ENCODE data around the gene AAK1.

GRCh38 chr2:69579536-69579935 is 64.0 kb downstream of the AAK1 start:
- TF ChIP-seq CTCF (IDR thresholded peaks at IDR 0.05; ENCODE audit: insufficient read depth, low read length, poor library complexity, severe bottlenecking) (no peak), EZH2phosphoT487 (conservative IDR thresholded peaks at IDR 0.05; ENCODE audit: low read length) (no peak)
